GM23338 (cell line): Measurements from ENCODE around the gene HMGN3. TPM values are rescaled to one million over a fixed set of nuclear protein-coding genes. Genes with fewer than 3 reads are reported as not detected.

Experiments
- ATAC-seq: fragments of 200-7000 bp; cut with Tn5 transposase; 3 replicates; pipeline ENCODE4 v1.9.1; 2020
- DNase-seq: peaks from one replicate; pipeline ENCODE4 v3.0.0-alpha.2; 2015; ENCODE audit warnings: low spot score
- H2AFZ ChIP-seq: fragments of 200-600 bp; sonication (generic); 2 replicates; pipeline ENCODE4 v1.8.0; 2016; ENCODE audit warnings: antibody characterized with exemption, mild to moderate bottlenecking, moderate library complexity
- H3F3A ChIP-seq: fragments of 200-600 bp; sonication (generic); replicated peaks from 2 replicates; pipeline ENCODE4 v1.8.0; 2017; ENCODE audit warnings: antibody characterized with exemption, mixed run types, low read depth
- H3K27ac ChIP-seq: fragments of 200-600 bp; sonication (generic); 2 replicates; pipeline ENCODE4 v1.6.1; 2016; ENCODE audit warnings: low read depth
- H3K27me3 ChIP-seq: fragments of 200-600 bp; sonication (generic); 2 replicates; pipeline ENCODE4 v1.8.0; 2016; ENCODE audit warnings: mild to moderate bottlenecking, mixed run types, moderate library complexity; ENCODE audit not compliant: insufficient read depth
- H3K36me3 ChIP-seq: fragments of 200-600 bp; sonication (generic); 2 replicates; pipeline ENCODE4 v1.8.0; 2016; ENCODE audit warnings: mild to moderate bottlenecking; ENCODE audit not compliant: insufficient read depth
- H3K4me1 ChIP-seq: fragments of 200-600 bp; sonication (generic); 2 replicates; pipeline ENCODE4 v1.8.0; 2016; ENCODE audit warnings: mild to moderate bottlenecking, moderate library complexity; ENCODE audit not compliant: insufficient read depth
- H3K4me2 ChIP-seq: fragments of 200-600 bp; sonication (generic); 2 replicates; pipeline ENCODE4 v1.7.1; 2017; ENCODE audit warnings: mixed run types
- H3K4me3 ChIP-seq: fragments of 200-600 bp; sonication (generic); 2 replicates; pipeline ENCODE4 v1.6.1; 2016; ENCODE audit warnings: mixed run types
- H3K79me2 ChIP-seq: fragments of 200-600 bp; sonication (generic); replicated peaks from 2 replicates; pipeline ENCODE4 v1.8.0; 2017; ENCODE audit warnings: mild to moderate bottlenecking; ENCODE audit not compliant: insufficient read depth
- H3K9me2 ChIP-seq: fragments of 200-600 bp; sonication (generic); 2 replicates; pipeline ENCODE4 v1.8.0; 2017; ENCODE audit not compliant: insufficient read depth
- H4K20me1 ChIP-seq: fragments of 200-600 bp; sonication (generic); replicated peaks from 2 replicates; pipeline ENCODE4 v1.8.0; 2017; ENCODE audit warnings: mild to moderate bottlenecking; ENCODE audit not compliant: insufficient read depth
- H3K27ac Mint-ChIP-seq: 2 replicates; pipeline ENCODE4 v1.8.0; 2020; ENCODE audit warnings: inconsistent platforms, mild to moderate bottlenecking, moderate library complexity, mixed read lengths
- H3K27me3 Mint-ChIP-seq: 3 replicates; pipeline ENCODE4 v1.8.0; 2022; ENCODE audit warnings: low read depth, mild to moderate bottlenecking, moderate library complexity, mixed read lengths, inconsistent platforms; ENCODE audit not compliant: insufficient read depth, poor library complexity
- H3K36me3 Mint-ChIP-seq: 3 replicates; pipeline ENCODE4 v1.8.0; 2021; ENCODE audit warnings: low read depth, mild to moderate bottlenecking, inconsistent platforms, moderate library complexity, mixed read lengths
- H3K4me1 Mint-ChIP-seq: 3 replicates; pipeline ENCODE4 v1.8.0; 2020; ENCODE audit warnings: mild to moderate bottlenecking, inconsistent platforms, mixed read lengths
- H3K4me3 Mint-ChIP-seq: 3 replicates; pipeline ENCODE4 v1.8.0; 2021; ENCODE audit warnings: moderate library complexity, mild to moderate bottlenecking, inconsistent platforms, mixed read lengths
- H3K9me3 Mint-ChIP-seq: 3 replicates; pipeline ENCODE4 v1.8.0; 2020; ENCODE audit warnings: moderate library complexity, mild to moderate bottlenecking, inconsistent platforms, mixed read lengths
- CTCF ChIP-seq, 2 experiments: fragments of 200-600 bp in 1 of 2; sonication (generic) in 1 of 2; conservative IDR thresholded peaks; 2 replicates each; pipeline versions ENCODE4 v1.5.1 to v1.6.1; 2016 to 2017; ENCODE audit warnings: antibody characterized with exemption in 2 of 2, low read depth in 2 of 2, mild to moderate bottlenecking in 2 of 2, moderate library complexity in 1 of 2
- EZH2 ChIP-seq: fragments of 200-600 bp; sonication (generic); IDR thresholded peaks from one replicate; pipeline ENCODE4 v1.8.0; 2017; ENCODE audit warnings: antibody characterized with exemption, mild to moderate bottlenecking, low read depth; ENCODE audit not compliant: unreplicated experiment
- EZH2phosphoT487 ChIP-seq: fragments of 200-600 bp; sonication (generic); IDR thresholded peaks from one replicate; pipeline ENCODE4 v1.8.1; 2018; ENCODE audit warnings: antibody characterized with exemption; ENCODE audit not compliant: unreplicated experiment
- POLR2AphosphoS5 ChIP-seq: IDR thresholded peaks from 2 replicates; pipeline ENCODE4 v1.6.1; 2016; ENCODE audit warnings: antibody characterized with exemption, low read depth
- REST ChIP-seq: IDR thresholded peaks from one replicate; pipeline ENCODE4 v1.6.1; 2018; ENCODE audit warnings: antibody characterized with exemption; ENCODE audit not compliant: unreplicated experiment
- STAT1 ChIP-seq: IDR thresholded peaks from one replicate; pipeline ENCODE4 v1.6.1; 2016; ENCODE audit warnings: antibody characterized with exemption; ENCODE audit not compliant: unreplicated experiment
- ZNF114 ChIP-seq: fragments of 250-450 bp; sonication (Bioruptor Pico); IDR thresholded peaks from 2 replicates; pipeline ENCODE4 v1.5.0; 2020; ENCODE audit warnings: mild to moderate bottlenecking, moderate library complexity
- ZNF462 ChIP-seq: fragments of 250-450 bp; sonication (Bioruptor Pico); IDR thresholded peaks from 2 replicates; pipeline ENCODE4 v1.5.0; 2020; ENCODE audit warnings: mild to moderate bottlenecking, moderate library complexity
- polyA plus RNA-seq: library from polyadenylated mRNA; unstranded; fragments of >200 nt; fragmentation: Nextera tagmentation; extraction: Ambion mirVana; gene quantifications from 2 replicates; pipeline ENCODE4 v1.2.1, GENCODE V29; 2016
- total RNA-seq: library from RNA; depleted of rRNA; stranded (reverse); fragments of >200 nt; shearing (Covaris generic); gene quantifications from 2 replicates; pipeline ENCODE4 v1.2.3, GENCODE V29; 2014

The HMGN3 gene
- total and polyA plus RNA-seq, 2 experiments from 2014 or later: 166 to 956 TPM

- TF ChIP-seq POLR2AphosphoS5: no peak
- no peak for TF ChIP-seq EZH2phosphoT487
- no peak for TF ChIP-seq ZNF114 (CRISPR knock-in tag)
- no peak for TF ChIP-seq STAT1
- TF ChIP-seq REST: no peak
These were observed 49.8 kb downstream of the HMGN3 start (continued) for GRCh38 chr6:79184641-79185040.

GRCh38 chr6:79184086-79184485 lies 50.4 kb downstream of the HMGN3 start:
- no peak overlapping the region for H3K4me3 Mint-ChIP-seq
- H4K20me1 ChIP-seq: no peaks in the 10 kb centered on the region
- H3K27ac Mint-ChIP-seq: no peak overlapping the region
- no peaks in the 10 kb centered on the region for H3K36me3 Mint-ChIP-seq
- H3F3A ChIP-seq: no peaks in the 10 kb centered on the region
- DNase-seq (no peak), ATAC-seq (no peak)
- H3K36me3 ChIP-seq: no peaks in the 10 kb centered on the region
- no peak overlapping the region; the same call in 1 of the 2 replicates for H2AFZ ChIP-seq
- no peak overlapping the region for H3K27ac ChIP-seq
- H3K79me2 ChIP-seq: no peaks in the 10 kb centered on the region
- H3K27me3 Mint-ChIP-seq: no peaks in the 10 kb centered on the region
- no peaks in the 10 kb centered on the region for H3K9me3 Mint-ChIP-seq
- H3K9me2 ChIP-seq: 0 out of 2 replicates have a peak, but pooled peaks cover 4% of the 10 kb centered on the region
- peaks cover 5% of the 10 kb centered on the region; the same call in 1 of the 2 replicates for H3K4me1 ChIP-seq
- no peaks in the 10 kb centered on the region for H3K27me3 ChIP-seq
- no peak overlapping the region for H3K4me3 ChIP-seq
- H3K4me1 Mint-ChIP-seq: peaks cover 9% of the 10 kb centered on the region
- H3K4me2 ChIP-seq: no peak overlapping the region
- TF ChIP-seq EZH2 (no peak), STAT1 (no peak), CTCF (conservative IDR thresholded peaks at IDR 0.05; ENCODE audit: low read depth in 2 of 2) (no peak), REST (no peak), ZNF462 (CRISPR knock-in tag) (no peak), EZH2phosphoT487 (no peak)
